KG1 (cell line): Measurements from ENCODE around the gene YAE1.

Experiments
- DNase-seq: peaks from one replicate; lab custom pipeline; 2025; lab: John Stamatoyannopoulos, UW

Gene YAE1

DNA sequence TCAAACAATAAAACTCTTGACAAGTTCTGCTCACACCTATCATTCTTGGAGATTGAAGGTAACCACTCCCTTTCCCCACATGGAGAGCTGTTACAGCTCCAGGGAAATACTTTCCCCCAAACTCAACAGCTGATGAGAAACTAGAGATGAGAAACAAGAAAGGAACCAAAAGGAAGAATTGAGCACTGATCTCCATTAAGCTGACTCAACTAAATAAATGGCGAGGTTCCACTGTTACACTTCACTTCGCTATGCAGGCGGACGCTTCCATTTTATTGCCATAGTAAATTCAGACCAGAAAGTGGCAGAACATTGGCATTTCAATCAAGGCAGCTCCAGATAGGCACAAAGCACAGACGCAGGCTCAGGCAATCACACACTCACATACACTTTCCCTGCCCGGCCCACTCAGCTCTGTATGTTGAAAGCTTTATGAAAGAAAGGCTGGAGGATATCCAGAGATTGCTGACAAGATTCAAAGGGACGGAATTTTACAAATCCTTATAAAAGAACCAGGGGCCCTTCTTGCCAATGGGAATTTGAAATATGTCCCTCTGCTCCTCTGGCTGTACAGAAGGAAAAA, 11.5 kb upstream of the YAE1 start:
- DNase-seq: no peak

DNA sequence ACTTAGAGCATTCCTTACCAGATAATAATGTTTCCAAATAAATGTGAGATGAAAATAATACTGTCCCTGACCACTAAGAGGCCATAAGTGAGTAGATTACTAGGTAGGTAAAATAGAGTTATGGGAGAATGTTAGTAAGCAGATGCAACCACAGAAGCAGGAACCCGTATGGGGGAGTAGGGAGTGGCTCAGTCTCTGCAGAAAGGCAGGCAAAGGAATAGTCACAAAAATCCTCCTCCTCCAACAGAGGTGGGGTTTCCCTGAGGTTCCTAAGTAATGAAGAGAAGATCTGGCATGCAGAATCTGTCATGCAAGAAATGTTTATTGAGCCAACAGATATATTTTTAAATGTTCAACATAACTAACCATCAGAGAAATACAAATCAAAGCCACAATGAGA, 9.0 kb upstream of the YAE1 start:
- no peak for DNase-seq

DNA sequence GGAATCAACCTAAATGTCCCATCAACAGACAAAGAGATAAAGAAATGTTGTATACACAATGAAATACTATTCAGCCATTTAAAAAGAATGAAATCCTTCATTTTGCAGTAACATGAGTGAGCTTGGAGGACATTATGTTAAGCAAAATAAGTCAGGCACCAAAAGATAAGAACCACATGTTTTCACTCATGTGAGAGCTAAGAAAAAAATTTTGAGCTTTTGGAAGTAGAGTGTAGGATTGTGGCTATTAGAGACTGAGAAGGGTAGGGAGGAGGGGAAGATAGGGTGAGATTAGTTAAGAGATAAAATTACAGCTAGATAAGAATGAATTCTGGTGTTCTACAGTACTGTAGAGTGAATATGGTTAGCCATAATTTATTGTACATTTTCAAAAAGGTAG, 8.3 kb upstream of the YAE1 start:
- DNase-seq: no peak

DNA sequence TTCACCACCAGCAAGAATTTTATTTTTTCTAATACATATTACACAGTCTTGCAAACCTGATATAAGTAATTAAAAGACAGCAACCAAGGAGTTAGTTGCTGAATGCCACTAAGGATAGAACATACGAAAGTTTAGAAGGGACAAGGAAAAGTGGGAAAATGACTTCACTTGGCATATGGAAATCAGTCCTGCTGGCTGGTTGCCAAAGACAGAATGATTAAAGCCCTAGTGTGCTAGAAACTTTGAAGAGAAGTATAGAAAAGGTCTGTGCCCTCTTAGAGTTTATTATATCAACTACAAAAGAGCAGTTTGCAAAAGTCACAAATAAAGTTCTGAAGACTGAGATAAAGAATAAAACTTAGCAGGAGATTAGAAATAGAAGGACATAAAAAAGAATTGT, 5.8 kb upstream of the YAE1 start:
- no peak for DNase-seq

DNA sequence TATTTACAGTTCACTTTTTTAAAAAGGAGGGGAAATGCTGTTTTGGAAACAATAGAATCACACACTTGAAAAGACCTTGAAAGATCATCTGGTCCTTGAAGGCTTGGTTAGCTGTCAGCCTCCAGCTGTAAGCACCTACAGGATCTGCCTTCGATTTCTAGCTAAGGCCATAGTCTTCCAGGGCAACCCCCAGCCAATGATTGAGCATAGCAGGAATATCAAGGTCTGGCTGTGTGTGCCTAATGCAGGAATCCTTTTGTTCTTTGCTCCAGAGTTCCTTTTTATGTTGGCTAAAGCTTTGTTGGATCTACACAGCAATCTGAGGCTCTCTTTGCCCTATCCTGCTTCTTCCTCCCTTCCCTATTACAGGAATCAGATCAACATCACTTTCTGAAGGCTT, 5.2 kb upstream of the YAE1 start:
- no peak for DNase-seq

- no peak for DNase-seq
Observed at GRCh38 chr7:39565538-39565937, 666 bp upstream of the YAE1 start.

DNA sequence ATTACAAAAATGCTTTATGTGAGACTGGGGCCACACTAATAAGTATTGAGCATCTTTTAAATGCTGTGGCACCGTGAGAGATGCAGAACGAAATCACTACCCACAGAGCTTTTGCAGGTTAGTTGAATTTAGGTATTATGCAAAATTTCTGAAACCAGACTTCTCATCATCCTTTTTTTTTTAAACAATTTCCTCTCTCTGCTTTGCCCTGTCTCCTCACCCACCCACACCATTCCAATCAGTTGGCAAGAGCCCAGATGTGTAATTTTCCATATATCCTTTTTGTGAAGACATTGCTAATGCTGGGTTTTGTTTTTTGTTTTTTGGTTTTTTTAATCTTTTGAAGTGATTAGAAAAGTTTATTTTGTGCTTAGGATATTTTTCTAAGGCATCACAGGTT, 1.1 kb downstream of the YAE1 start:
- DNase-seq: no peak

DNA sequence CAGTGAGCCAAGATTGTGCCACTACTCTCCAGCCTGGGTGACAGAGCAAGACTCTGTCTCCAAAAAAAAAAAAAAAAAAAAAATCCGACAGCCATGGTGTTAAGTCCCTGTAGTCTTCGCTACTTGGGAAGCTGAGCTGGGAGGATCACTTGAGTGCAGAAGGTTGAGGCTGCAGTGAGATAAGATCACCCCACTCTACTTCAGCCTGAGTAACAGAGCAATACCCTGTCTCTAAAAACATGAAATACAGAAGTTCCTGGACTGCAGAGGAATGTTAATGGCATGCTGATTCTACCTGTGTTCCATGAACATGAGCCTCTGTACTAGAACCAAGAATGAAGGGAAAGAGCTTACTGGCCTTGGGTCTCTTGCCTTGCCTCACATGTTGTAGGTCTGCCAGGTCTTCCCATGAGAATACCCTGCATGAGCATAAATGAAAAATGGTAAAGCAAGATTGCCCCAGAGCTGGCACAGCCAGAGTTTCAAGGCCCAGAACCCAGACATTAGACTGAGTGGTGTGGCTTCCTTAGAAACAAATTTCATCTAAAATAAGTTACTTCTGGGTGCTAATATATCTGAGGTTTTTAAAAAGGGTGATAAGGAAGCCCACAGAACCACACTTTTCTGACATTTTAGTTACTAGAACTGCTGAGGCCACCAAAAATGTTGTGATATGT, 8.6 kb downstream of the YAE1 start:
- no peak for DNase-seq

DNA sequence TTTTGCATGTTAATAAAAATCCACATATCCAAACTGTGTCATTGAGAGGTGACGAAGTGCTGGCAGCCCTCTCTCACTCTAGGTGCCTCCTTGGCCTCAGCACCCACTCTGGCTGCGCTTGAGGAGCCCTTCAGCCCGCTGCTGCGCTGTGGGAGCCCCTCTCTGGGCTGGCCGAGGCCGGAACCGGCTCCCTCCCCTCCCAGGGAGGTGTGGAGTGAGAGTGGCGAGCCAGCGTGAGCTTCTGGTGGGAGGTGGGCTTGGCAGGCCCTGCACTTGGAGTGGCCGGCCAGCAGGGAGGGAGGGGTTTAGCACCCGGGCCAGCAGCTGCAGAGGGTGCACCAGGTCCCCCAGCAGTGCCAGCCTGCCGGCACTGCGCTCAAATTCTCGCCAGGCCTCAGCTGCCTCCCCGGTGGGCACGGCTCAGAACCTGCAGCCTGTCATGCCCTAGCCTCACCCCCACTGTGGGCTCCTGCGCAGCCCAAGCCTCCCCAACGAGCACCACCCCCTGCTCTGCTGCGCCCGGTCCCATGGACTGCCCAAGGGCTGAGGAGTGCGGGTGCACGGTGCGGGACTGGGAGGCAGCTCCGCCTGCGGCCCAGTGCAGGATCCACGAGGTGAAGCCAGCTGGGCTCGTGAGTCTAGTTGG, 11.1 kb downstream of the YAE1 start:
- no peak for DNase-seq

GRCh38 chr7:39580149-39580874, 14.1 kb downstream of the YAE1 start:
- peak; percentile 86 for DNase-seq

GRCh38 chr7:39582536-39582935, 16.3 kb downstream of the YAE1 start:
- no peak for DNase-seq

DNA sequence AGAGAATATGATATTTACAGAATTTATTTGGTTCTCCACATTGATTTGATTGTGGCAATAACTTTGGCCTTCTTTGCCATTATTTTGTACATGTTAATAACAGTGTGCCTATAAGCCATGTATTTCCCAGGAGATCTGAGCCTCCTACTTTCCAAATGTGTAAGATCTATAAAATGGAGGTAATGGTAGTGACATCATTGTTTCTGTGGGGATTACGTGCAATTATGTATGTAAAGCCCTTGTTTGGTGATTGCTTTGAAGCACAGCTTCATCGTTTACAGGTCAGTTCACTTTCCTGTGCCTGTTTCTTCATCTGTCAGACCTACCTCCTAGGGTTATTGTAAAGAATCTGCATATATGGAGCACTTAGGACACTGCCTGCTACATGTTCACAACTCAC, 17.3 kb downstream of the YAE1 start:
- no peak for DNase-seq

- DNase-seq: no peak
Observed at GRCh38 chr7:39587393-39587792, 21.2 kb downstream of the YAE1 start.

GRCh38 chr7:39588416-39588815, 22.2 kb downstream of the YAE1 start:
- DNase-seq: no peak

DNA sequence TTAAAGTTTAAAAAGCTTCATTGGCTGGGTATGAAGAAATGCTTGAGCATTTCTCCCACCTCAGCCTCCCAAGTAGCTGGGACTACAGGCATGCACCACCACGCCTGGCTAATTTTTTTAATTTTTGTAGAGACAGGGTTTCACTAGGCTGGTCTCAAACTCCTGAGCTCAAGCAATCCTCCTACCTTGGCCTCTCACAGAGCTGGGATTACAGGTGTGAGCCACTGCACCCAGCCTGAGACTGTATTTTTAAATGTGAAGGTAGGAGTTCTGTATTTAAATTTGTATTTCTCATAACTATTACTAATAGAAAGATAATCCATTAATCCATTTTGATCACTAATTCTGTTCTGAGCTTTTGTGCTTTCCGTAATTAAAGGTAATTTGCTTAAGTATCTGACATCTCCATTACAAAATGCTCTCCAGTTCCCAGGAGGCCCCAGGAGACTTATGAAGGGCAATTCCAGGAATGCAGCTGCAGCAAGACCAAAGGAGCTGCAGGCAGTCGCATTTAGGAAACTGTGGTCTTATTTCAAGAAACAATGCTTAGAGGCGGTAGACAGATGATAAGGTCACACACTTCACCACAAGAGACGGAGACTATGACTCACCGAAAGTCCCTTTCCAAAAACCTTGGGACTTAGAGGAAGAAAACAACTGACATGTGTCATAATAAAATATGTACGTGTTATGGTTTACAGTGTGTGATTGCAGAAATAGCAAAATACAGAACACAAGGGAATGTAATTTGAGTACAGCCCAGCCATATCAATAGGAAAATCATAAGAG, 23.3 kb downstream of the YAE1 start:
- peak; percentile 45 for DNase-seq

- DNase-seq: no peak
Observed at GRCh38 chr7:39592586-39592985, 26.4 kb downstream of the YAE1 start.

- DNase-seq: no peak
Observed at GRCh38 chr7:39594988-39595620, 28.9 kb downstream of the YAE1 start.

DNA sequence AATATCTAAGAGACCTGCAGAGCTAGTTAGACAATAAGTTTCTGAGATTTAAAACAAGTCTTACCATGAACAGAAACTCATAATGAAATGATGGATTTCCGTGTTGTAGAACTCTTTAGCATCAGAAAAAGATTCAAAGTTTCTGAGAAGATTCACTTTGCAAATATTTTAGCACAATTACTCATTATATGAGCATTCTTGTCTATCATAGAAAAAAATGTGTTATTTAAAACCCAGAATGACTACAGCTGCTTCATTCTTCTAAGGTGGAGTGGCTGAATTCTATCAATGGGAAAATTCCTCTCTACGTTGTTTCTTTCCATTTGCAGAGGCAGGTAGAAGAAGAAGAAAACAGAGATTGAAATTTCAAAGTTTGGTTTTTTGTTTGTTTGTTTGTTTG, 36.1 kb downstream of the YAE1 start:
- DNase-seq: no peak

DNA sequence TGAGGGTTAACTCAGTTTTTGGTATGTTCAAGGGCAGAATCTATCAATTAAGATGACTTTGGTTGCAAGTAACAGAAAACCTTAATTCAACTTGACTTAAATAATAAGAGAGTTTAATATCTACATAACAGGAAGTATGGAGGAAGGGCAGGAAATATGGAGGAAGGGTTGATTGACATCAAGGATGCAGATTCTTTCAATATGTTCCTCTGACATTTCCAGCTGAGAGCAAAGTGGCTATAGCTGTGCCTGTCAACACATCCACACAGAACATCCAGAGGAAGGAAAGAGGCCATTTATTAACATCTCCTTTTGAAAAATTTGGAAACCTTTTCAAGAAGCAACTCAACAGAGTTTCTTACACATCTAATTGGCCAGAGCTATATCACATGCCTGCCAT, 37.7 kb downstream of the YAE1 start:
- DNase-seq: no peak

DNA sequence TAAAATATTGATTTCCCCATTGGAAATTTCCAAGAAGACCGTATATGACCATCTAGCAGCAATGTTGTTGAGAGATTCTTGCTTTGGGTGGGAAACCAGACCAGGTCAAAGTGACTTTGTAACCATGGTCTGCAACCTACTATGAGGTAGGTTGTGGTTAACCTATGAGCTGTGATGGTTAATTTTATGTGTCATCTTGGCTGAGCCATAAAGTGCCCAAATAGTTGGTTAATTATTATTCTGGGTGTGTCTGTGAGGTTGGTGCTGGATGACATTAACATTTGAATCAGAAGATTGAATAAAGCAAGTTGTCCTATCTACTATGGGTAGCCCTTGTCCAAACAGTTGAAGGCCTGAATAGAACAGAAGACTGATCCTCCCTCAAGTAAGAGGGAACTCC, 38.9 kb downstream of the YAE1 start:
- no peak for DNase-seq

- DNase-seq: no peak
Observed at GRCh38 chr7:39606352-39606751, 40.1 kb downstream of the YAE1 start.

DNA sequence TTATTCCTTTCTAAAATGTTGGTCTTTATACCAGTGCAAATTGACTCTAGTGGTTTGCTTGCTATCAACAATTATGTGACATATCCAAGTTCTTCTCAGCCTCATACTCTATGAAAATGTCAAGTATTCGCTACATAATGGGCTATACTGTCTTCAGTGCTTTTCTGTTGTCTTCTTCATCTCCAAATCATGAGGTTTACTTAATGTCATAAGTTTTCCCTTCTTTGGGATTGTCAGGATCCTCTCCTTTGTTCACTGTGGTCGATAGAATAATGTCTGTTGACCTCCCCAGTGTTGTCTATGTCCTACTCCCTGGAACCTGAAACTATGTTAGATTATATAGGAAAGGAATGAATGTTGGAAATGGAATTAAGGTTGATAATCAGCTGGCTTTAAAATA, 40.7 kb downstream of the YAE1 start:
- no peak for DNase-seq
